SK-N-SH (cell line): Measurements from ENCODE around the gene ERMN. TPM values are rescaled to one million over a fixed set of nuclear protein-coding genes. Genes with fewer than 3 reads are reported as not detected.

ENCODE experiments used
- CTCF ChIA-PET: fragments of 300-600, 350-600 bp; formaldehyde crosslinking; extraction: SDS; loops from one replicate; lab custom pipeline; 2021; lab: Yijun Ruan, JAX
- POLR2A ChIA-PET: fragments of 350-600 bp; sonication (Branson Sonifier 250); formaldehyde crosslinking; extraction: SDS; loops from one replicate; lab custom pipeline; 2020; ENCODE audit warnings: antibody characterized with exemption, inconsistent platforms; lab: Yijun Ruan, JAX
- DNase-seq: peaks from one replicate; pipeline ENCODE4 v3.0.0; 2012
- H2AFZ ChIP-seq: fragments of 200-600 bp; sonication (generic); 2 replicates; pipeline ENCODE4 v1.8.1; 2016; ENCODE audit warnings: antibody characterized with exemption, mild to moderate bottlenecking, low read depth
- H3F3A ChIP-seq: fragments of 200-600 bp; sonication (generic); replicated peaks from 2 replicates; pipeline ENCODE3; 2016; ENCODE audit warnings: antibody characterized with exemption, mild to moderate bottlenecking; ENCODE audit not compliant: insufficient read depth
- H3K27ac ChIP-seq, 2 experiments: fragments of 200-500 bp in 1 of 2; fragments of 200-600 bp in 1 of 2; sonication (Bioruptor generic) in 1 of 2; sonication (generic), shearing (Covaris generic) in 1 of 2; 2 replicates each; pipeline versions ENCODE4 v1.5.1 to v1.6.1; 2014 to 2016; ENCODE audit warnings: low read depth in 2 of 2, inconsistent platforms in 1 of 2, low read length in 1 of 2, mild to moderate bottlenecking in 1 of 2, mixed read lengths in 1 of 2
- H3K27me3 ChIP-seq: fragments of 200-600 bp; sonication (generic), shearing (Covaris generic); 2 replicates; pipeline ENCODE4 v1.6.1; 2016; ENCODE audit warnings: mixed run types; ENCODE audit not compliant: insufficient read depth
- H3K36me3 ChIP-seq, 2 experiments: fragments of 200-500 bp in 1 of 2; fragments of 200-600 bp in 1 of 2; sonication (Bioruptor generic) in 1 of 2; sonication (generic) in 1 of 2; replicated peaks in 1 of 2; 2 replicates each; pipeline versions ENCODE3 to v1.5.1; 2014 to 2016; ENCODE audit warnings: low read length in 1 of 2, mild to moderate bottlenecking in 1 of 2; ENCODE audit not compliant: insufficient read depth in 2 of 2, control insufficient read depth in 1 of 2
- H3K4me1 ChIP-seq, 2 experiments: fragments of 200-500 bp in 1 of 2; fragments of 200-600 bp in 1 of 2; sonication (Bioruptor generic) in 1 of 2; sonication (generic), shearing (Covaris generic) in 1 of 2; 2 replicates each; pipeline versions ENCODE4 v1.5.1 to v1.6.1; 2014 to 2016; ENCODE audit warnings: low read depth in 1 of 2, low read length in 1 of 2, mixed run types in 1 of 2; ENCODE audit not compliant: insufficient read depth in 2 of 2, control insufficient read depth in 1 of 2
- H3K4me2 ChIP-seq: fragments of 200-600 bp; sonication (generic), shearing (Covaris generic); 2 replicates; pipeline ENCODE4 v1.6.1; 2017; ENCODE audit warnings: mixed run types
- H3K4me3 ChIP-seq, 2 experiments: fragments of 200-500 bp in 1 of 2; fragments of 200-600 bp in 1 of 2; sonication (Bioruptor generic) in 1 of 2; sonication (generic), shearing (Covaris generic) in 1 of 2; 2 replicates each; pipeline versions ENCODE4 v1.5.1 to v1.8.1; 2014 to 2016; ENCODE audit warnings: low read depth in 2 of 2, inconsistent platforms in 1 of 2, low read length in 1 of 2, mild to moderate bottlenecking in 1 of 2, mixed read lengths in 1 of 2, moderate library complexity in 1 of 2
- H3K79me2 ChIP-seq: fragments of 200-600 bp; sonication (generic); 2 replicates; pipeline ENCODE4 v1.8.1; 2017; ENCODE audit warnings: mild to moderate bottlenecking; ENCODE audit not compliant: insufficient read depth
- H3K9ac ChIP-seq: fragments of 200-600 bp; sonication (generic); 2 replicates; pipeline ENCODE4 v1.6.1; 2017; ENCODE audit warnings: mixed run types
- H3K9me2 ChIP-seq: fragments of 200-600 bp; sonication (generic); 2 replicates; pipeline ENCODE4 v1.6.1; 2017; ENCODE audit warnings: mixed run types
- H3K9me3 ChIP-seq: fragments of 200-600 bp; sonication (generic); 2 replicates; pipeline ENCODE4 v1.6.1; 2017; ENCODE audit warnings: mixed run types, mild to moderate bottlenecking, moderate library complexity
- H4K20me1 ChIP-seq: fragments of 200-600 bp; sonication (generic); 2 replicates; pipeline ENCODE4 v1.6.1; 2017; ENCODE audit warnings: mild to moderate bottlenecking, mixed run types; ENCODE audit not compliant: insufficient read depth
- CTCF ChIP-seq: fragments of 200-600 bp; sonication (generic); IDR thresholded peaks from 2 replicates; pipeline ENCODE4 v1.6.1; 2017; ENCODE audit warnings: antibody characterized with exemption, mild to moderate bottlenecking, moderate library complexity
- EP300 ChIP-seq, 2 experiments: IDR thresholded peaks; 2 replicates each; pipeline versions ENCODE4 v1.4.0 to v1.6.1; 2012; ENCODE audit warnings: borderline replicate concordance in 1 of 2, low read depth in 1 of 2, low read length in 1 of 2
- EZH2phosphoT487 ChIP-seq: fragments of 200-600 bp; sonication (generic); IDR thresholded peaks from 2 replicates; pipeline ENCODE4 v1.6.1; 2017; ENCODE audit warnings: low read depth, mixed run types, mild to moderate bottlenecking, antibody characterized with exemption, moderate library complexity, borderline replicate concordance
- FOSL2 ChIP-seq: IDR thresholded peaks from 2 replicates; pipeline ENCODE4 v1.4.0; 2012; ENCODE audit warnings: low read depth, mild to moderate bottlenecking, moderate library complexity, borderline replicate concordance
- GATA2 ChIP-seq: sonication (generic); formaldehyde crosslinking; IDR thresholded peaks from 2 replicates; pipeline ENCODE4 v1.5.0; 2020; ENCODE audit warnings: mild to moderate bottlenecking, missing genetic modification reagents
- JUND ChIP-seq: IDR thresholded peaks from 2 replicates; pipeline ENCODE4 v1.4.0; 2012
- MXI1 ChIP-seq: IDR thresholded peaks from 2 replicates; pipeline ENCODE4 v1.6.1; 2012; ENCODE audit warnings: mild to moderate bottlenecking, low read depth, low read length, improper control_type of control experiment
- NFIC ChIP-seq: IDR thresholded peaks from 2 replicates; pipeline ENCODE4 v1.4.0; 2012; ENCODE audit warnings: borderline replicate concordance
- NRF1 ChIP-seq: IDR thresholded peaks from 2 replicates; pipeline ENCODE4 v1.6.1; 2012; ENCODE audit warnings: low read depth, mild to moderate bottlenecking, low read length
- POLR2AphosphoS5 ChIP-seq: IDR thresholded peaks from 2 replicates; pipeline ENCODE4 v1.6.1; 2012; ENCODE audit warnings: low read depth, low read length
- RCOR1 ChIP-seq: fragments of 150-350 bp; IDR thresholded peaks from 2 replicates; pipeline ENCODE4 v1.6.1; 2017; ENCODE audit warnings: antibody characterized with exemption, low read length
- RFX5 ChIP-seq: IDR thresholded peaks from 2 replicates; pipeline ENCODE4 v1.6.1; 2012; ENCODE audit warnings: mild to moderate bottlenecking, improper control_type of control experiment, low read length
- RXRA ChIP-seq: IDR thresholded peaks from 2 replicates; pipeline ENCODE4 v1.4.0; 2012; ENCODE audit warnings: low read depth, mild to moderate bottlenecking, borderline replicate concordance
- TAF1 ChIP-seq: IDR thresholded peaks from 2 replicates; pipeline ENCODE4 v1.6.1; 2012; ENCODE audit warnings: low read depth, mild to moderate bottlenecking, low read length, moderate library complexity, borderline replicate concordance
- USF1 ChIP-seq: IDR thresholded peaks from 2 replicates; pipeline ENCODE4 v1.4.0; 2012; ENCODE audit warnings: low read depth, borderline replicate concordance
- USF2 ChIP-seq: fragments of 150-350 bp; IDR thresholded peaks from 2 replicates; pipeline ENCODE4 v1.6.1; 2017; ENCODE audit warnings: antibody characterized with exemption, low read length, low read depth, borderline replicate concordance
- WGBS: methylation state at CpG from one replicate; pipeline ENCODE4 v1.1.6; 2017; ENCODE audit warnings: low lambda C conversion rate; 5-methylcytosine and 5-hydroxymethylcytosine counted together
- polyA plus RNA-seq, 3 experiments: library from polyadenylated mRNA; depleted of rRNA; stranded (reverse); fragments of >200 nt; gene quantifications; 2 replicates each; pipeline ENCODE4 v1.2.3, GENCODE V29; 2012

Gene ERMN
- polyA plus RNA-seq, 1 of the 3 experiments (the other 2 are of a cell fraction) = not detected

GRCh38 chr2:157287160-157287559, 38.5 kb downstream of the ERMN start:
- POLR2A ChIA-PET = no interaction called here
- H3K4me1 ChIP-seq = no peaks in the 10 kb centered on the region

GRCh38 chr2:157283468-157283867, 42.2 kb downstream of the ERMN start:
- ChIA-PET CTCF (no interaction called here), POLR2A (no interaction called here)
- Histone ChIP-seq H3K9me3 (no peaks in the 10 kb centered on the region), H4K20me1 (no peaks in the 10 kb centered on the region), H3F3A (no peaks in the 10 kb centered on the region), H3K27me3 (no peaks in the 10 kb centered on the region), H3K4me3 (no peak overlapping the region), H3K27ac (no peak overlapping the region), H3K4me2 (no peak overlapping the region), H3K79me2 (no peaks in the 10 kb centered on the region; the same call in 1 of the 2 replicates), H3K9me2 (no peaks in the 10 kb centered on the region), H3K4me1 (no peaks in the 10 kb centered on the region), H2AFZ (no peak overlapping the region), H3K9ac (no peak overlapping the region), H3K36me3 (peaks cover 0 to 3% of the 10 kb centered on the region in 2 experiments)
- no peak for TF ChIP-seq RXRA
- no peak for TF ChIP-seq EP300 (IDR thresholded peaks at IDR 0.05; ENCODE audit: borderline replicate concordance in 1 of 2, low read depth in 1 of 2, low read length in 1 of 2)
- TF ChIP-seq GATA2 (CRISPR knock-in tag) = no peak
- no peak for TF ChIP-seq TAF1
- TF ChIP-seq EZH2phosphoT487 = no peak
- TF ChIP-seq JUND = no peak
- TF ChIP-seq MXI1 = no peak
- DNase-seq = no peak
- 36% methylated on average over 2 of the region's 2 CpGs for WGBS

More at GRCh38 chr2:157287160-157287559, 38.5 kb downstream of the ERMN start:
- no peak for TF ChIP-seq TAF1
- no peak for TF ChIP-seq NRF1
- TF ChIP-seq FOSL2 = no peak
- TF ChIP-seq USF1 = no peak
- TF ChIP-seq GATA2 (CRISPR knock-in tag) = no peak
- no peak for TF ChIP-seq CTCF
- TF ChIP-seq EP300 (IDR thresholded peaks at IDR 0.05; ENCODE audit: borderline replicate concordance in 1 of 2, low read depth in 1 of 2, low read length in 1 of 2) = no peak
- TF ChIP-seq USF2 = no peak
- TF ChIP-seq NFIC = no peak
- TF ChIP-seq RFX5 = no peak
- TF ChIP-seq RCOR1 = no peak
- TF ChIP-seq POLR2AphosphoS5 = no peak
- no peak for TF ChIP-seq MXI1
- Histone ChIP-seq H3K27ac (no peak overlapping the region), H2AFZ (no peak overlapping the region), H3K79me2 (no peaks in the 10 kb centered on the region), H4K20me1 (no peaks in the 10 kb centered on the region), H3K36me3 (peaks cover 0 to 3% of the 10 kb centered on the region in 2 experiments), H3K9me2 (no peaks in the 10 kb centered on the region), H3K4me2 (no peak overlapping the region), H3K27me3 (no peaks in the 10 kb centered on the region), H3K9ac (no peak overlapping the region), H3K9me3 (no peaks in the 10 kb centered on the region), H3F3A (no peaks in the 10 kb centered on the region), H3K4me3 (no peak overlapping the region)
- 19% methylated on average over 1 of the region's 1 CpG for WGBS
- DNase-seq = no peak
- CTCF ChIA-PET = interaction anchor here (1.7 kb wide), 1 partner anchor 15 kb away, joined by 11 read pairs; no protein-coding TSS in a partner anchor
